Measurements from ENCODE around the gene SPAM1.
"Not testable (repeated sequence)": the region's sequence is repeated elsewhere in the genome, so short reads cannot be mapped to it uniquely, and the experiment has no call there.

The SPAM1 gene

DNA sequence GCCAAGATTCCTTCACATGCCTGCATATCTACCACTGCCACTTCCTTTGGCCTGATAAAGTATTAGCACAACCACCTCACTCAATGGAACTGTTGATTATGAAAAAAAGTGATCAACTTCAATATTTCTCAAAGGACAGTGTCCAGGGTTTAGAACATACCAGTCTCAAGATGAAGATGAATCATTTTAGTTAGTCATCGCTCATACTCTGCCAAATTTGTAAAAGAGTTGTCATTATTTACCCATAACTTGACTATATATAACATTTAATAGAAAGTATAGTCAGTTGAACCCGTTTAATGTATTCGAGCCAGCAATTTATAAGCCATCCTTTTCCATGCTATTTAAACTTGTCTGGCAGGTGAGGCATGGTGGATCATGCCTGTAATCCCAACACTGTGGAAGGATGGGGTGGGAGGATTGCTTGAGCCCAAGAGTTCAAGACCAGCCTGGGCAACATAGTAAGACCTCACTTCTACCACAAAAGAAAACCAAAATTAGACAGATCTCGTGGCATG is 33.2 kb downstream of the SPAM1 start:
- no peak for DNase-seq (ENCODE audit: low spot score)

DNA sequence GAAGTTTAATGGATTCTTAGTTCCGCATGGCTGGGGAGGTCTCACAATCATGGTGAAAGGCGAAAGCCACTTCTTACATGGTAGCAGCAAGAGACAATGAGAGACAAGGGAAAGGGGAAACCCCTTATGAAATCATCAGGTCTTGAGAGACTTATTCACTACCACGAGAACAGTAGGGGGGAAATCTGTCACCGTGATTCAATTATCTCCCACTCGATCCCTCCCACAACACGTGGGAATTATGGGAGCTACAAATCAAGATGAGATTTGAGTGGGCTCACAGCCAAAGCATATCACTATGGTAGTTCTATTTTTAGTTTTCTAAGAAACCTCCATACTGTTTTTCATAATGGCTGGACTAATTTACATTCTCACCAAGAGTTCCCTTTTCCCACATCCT is 36.7 kb downstream of the SPAM1 start:
- no peak for DNase-seq (ENCODE audit: low spot score)

DNA sequence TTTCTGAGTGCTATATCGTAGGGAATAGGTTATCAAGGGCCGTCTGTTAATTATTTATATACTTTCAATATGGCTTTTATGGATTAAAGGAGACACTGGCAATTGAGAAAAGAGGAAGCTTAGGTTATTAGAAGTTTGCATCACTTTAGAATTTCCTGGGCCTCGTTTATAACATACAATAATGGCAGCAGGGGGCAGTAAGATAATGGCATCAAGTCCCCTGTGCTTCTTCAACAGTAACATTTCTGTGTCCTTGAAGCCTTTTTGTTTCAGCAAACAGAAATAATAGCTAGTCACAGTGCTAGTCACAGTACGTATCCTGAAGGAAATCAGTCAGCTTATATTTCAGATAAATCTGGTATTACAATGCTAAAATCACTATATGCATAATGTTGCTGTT is 41.9 kb downstream of the SPAM1 start:
- DNase-seq (ENCODE audit: low spot score), result peak; percentile 81

DNA sequence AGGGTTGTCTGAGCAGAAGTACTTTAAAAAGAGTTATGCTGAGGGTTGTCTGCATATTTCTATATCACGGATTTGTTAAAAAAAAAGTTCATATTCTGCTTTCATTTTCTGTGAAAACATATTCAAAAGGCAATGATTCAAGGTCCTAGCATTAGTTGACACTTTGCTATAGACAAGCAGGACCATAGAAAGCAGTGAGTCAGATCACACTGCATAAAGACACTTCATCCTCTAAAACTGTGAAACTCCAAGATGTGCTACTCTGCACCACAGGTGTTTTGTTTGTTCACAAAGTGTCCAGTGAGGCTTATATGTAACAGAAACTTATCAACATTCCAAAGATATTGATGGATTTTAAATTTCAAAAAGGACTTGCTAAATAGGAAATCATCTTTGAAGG is 47.0 kb downstream of the SPAM1 start:
- DNase-seq (ENCODE audit: low spot score), result no peak

DNA sequence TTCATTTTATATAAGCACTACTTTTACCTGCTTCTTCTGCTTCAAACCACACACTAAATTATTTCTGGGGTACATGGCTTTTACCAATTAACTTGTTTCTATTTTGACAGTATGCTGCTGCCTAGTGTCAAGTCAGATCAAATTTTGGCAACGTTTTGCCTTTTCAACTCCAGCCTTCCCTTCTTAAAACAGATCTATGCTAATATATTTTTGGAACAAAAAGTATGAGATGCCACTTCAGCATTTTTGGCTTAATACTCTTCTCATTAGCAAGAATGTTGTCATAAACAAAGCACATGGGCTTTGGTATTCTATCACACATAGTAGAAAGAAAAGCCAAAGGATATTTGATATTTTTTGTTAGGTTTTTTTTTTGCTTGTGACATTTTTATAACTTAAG is 47.8 kb downstream of the SPAM1 start:
- DNase-seq (ENCODE audit: low spot score), result no peak

DNA sequence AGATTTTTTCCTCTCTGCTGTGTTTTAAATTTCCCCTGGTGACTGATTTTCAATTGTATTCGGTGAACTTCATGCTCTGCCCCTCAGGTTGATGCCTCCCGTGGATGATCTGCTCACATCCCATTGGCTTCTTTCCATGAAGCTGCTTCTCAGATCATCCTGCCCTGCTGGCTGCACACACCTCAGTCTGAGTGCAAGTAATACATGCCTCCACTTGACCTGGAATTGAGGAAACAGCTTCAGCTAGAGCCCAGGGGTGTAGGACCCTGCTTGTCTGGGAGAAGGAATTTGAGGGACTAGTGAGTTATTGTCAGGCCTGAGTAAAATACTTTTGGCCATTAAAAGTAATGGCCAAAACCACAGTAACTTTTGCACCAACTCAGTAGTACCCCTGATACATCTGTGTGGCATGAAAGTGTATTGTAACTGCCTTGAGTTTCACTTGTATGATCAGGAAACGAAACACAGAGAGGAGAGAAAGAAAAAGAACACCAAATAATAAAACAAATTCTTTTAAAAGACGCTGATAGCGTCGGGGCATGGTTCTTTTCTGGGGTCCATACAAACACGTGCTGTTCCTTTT is 49.4 kb downstream of the SPAM1 start:
- DNase-seq (ENCODE audit: low spot score), result no peak

DNA sequence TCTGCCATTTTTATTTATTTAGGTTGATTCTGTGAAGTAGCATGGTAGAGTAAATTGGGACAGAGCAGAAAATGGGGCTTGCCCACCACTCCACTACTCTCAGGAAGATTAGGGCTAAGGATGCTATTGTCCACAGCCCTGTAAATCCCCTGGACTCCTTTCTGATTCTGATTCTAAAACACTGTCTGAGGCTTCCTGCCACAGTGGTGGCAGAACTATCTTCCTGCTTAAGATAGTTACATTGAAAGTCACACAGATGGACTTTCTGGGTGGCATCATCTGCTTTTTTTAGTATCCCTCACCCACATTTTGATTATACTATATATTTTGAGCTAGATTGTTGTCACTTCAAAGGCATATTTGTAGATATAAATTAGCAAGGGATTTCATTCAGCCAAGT is 50.0 kb downstream of the SPAM1 start:
- no peak for DNase-seq (ENCODE audit: low spot score)

DNA sequence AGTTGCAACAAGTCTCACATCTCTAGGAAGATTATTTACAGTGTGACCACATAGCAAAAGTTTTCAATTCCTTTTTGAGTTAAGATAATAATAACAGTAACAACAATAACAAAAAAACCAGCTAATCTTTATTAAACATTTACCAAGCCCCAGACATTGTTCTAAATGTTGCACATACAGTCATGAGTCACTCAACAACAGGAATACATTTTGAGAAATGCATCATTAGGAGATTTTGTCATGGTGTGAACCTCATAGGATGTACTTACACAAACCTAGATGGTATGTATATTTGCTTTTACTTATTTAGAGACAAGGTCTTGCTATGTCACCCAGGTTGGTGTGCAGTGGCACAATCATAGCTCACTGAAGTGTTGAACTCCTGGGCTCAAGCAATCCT is 52.0 kb downstream of the SPAM1 start:
- DNase-seq (ENCODE audit: low spot score), result no peak

DNA sequence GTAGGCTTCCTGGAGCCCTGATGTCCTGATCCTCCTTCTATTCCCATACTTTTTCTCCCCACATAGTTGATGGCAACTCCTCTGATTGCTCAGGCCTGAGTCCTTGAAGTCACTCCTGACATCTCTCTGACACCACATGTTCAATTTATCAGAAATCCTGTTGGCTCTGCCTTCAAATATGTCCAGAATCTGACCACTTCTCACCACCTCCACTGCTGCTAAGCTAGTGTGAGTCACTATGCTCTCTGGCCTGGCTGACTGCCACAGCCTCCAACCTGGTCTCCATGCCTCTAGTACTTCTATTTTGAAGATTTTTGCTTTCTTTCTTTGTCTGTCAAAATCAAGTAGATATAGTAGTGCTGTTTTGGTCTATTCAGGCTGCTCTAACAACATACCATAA is 54.8 kb downstream of the SPAM1 start:
- DNase-seq (ENCODE audit: low spot score), result no peak

DNA sequence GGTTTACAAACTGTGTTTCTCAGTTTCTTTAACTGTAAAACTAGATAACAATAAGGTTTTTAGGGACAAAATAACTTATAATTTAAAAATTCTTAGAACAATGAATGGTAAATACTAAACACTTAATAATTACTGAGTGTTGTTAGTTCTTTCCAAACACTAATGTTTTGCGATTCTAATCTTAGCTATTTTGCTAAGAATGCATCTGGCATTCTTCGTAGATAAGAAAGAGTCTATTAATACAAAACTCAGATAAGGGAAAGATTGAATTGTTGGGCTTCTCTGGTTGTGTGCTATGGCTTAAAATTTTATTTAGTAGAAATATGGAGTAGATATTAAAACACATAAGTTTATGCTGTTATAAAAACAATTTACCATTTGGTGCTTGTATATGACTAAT is 62.4 kb downstream of the SPAM1 start:
- no peak for DNase-seq (ENCODE audit: low spot score)

DNA sequence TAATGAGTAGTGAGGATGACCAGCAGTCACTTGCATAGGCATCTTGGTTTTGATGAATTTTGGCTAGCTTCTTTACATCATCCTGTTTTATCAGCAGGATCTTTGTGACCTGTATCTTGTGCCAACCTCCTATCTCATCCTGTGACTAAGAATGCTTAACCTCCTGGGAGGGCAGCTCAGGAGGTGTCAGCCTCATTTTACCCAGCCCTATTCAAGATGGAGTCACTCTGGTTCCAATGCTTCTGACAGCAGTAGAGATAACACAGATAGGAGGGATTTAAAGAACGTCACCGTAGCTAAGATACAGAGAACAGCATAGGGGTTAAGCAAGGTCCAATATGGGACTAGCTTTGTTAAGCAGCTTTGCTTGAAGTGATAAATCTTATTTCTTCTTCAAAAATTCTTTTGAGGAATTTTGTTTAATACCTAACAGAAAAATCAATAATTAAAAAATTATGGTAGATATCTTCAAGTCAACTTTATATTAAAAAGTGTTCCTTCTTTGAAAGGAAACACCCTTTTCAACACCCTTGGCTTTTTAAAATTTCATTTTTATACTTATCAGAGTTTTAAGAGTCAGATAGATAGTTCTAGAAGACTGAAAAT is 68.0 kb downstream of the SPAM1 start:
- no peak for DNase-seq (ENCODE audit: low spot score)

DNA sequence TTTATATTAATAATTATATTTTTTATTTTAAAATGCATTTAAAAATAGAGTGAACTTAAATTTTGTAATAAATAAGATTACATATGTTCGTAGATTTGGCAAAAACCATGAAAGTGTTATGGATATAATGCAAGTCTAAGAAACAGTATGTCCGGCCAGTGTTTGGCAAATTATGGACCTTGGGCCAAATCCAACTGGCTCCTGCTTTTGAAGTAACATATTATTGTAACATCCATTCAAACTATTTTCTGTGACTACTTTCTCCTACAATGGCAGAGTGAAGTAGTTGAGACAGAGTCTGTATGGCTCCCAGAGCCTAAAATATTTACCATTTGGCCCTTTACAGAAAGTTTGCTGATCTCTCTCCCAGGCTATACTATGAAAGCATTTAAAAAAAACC is 69.0 kb downstream of the SPAM1 start:
- no peak for DNase-seq (ENCODE audit: low spot score)

DNA sequence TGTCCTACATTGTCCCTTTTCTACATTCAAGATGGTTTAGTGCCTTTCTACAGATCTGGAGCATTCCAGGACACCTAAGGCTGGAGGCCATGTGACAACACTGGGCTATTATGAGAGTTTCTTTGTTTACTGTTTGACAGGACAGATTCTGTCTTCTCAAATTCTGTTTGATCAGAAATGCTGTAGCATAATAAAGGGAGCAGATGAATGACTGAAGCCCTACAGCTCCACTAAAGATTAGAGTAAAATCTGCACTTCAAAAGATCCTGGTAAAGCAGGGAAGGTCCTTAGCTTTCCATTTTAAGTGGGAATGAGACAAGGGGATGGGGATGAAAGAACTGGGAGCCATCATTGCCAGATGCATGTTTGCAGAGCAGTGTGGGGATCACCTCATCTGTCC is 69.4 kb downstream of the SPAM1 start:
- peak; percentile 42 for DNase-seq (ENCODE audit: low spot score)

DNA sequence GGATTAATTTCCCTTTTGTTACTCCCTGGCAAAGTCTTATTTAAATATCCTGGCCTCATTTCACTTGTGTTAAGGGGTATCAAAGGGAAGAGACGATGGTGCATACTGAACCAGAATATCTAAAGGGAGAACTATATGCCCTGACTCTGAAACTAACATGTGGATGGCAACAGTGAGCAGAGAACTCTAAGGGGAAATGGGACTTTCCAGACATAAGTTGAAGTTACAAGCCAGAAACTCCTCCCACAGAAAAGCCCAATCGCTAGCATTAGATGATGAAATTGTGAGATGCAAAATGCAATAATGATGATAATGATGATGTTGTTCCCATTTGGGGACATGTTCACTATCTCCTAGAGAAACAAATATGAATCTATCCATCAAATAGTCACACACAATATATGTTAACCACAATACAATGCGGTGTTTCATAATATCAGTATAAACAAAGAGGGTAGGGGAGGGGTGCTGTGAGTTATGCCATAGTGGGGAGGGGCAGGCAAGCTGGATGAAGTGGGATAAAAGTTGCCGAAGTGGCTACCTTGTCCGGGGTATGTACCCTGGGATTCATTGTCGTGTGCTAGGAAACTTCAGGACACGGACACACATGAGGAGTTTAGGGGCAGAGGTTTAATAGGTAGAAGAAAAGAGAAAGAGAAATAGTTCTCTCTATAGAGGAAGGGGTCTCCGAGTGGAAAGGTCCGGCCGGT is 70.7 kb downstream of the SPAM1 start:
- DNase-seq (ENCODE audit: low spot score), result no peak

DNA sequence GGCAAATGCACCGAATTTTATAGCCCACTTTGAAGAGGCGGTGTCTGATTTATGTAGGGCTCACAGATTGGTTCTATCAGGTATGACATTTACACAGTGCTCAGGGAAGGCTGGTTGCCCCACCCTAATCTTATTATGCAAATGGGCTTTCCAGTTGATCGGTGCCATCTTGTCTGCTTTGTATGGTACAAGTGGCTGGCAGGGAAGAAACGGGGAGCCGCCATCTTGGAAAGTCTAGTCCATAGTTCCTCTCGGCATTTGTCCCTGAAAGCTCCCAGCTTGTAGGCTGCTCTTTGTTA is 71.2 kb downstream of the SPAM1 start:
- DNase-seq (ENCODE audit: low spot score), result no peak

DNA sequence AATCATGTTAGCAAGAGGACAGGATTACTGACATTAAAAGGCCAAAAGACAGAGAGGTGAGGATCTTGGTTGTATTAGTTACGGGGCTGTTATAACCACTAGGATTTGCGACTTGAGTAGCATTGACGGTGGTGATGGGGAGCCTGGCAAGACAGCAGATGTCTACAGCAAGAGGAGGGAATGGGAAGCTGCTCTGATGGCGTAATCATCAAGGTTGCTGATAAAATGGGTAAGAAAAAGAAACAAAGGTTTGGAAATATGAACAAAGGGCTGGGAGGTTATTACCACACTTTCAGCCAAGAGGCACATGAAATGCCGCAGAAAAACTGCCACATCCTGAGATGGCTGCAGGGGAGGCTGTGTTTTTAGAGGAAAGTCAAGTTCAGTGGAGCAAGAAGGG is 73.9 kb downstream of the SPAM1 start:
- no peak for DNase-seq (ENCODE audit: low spot score)

DNA sequence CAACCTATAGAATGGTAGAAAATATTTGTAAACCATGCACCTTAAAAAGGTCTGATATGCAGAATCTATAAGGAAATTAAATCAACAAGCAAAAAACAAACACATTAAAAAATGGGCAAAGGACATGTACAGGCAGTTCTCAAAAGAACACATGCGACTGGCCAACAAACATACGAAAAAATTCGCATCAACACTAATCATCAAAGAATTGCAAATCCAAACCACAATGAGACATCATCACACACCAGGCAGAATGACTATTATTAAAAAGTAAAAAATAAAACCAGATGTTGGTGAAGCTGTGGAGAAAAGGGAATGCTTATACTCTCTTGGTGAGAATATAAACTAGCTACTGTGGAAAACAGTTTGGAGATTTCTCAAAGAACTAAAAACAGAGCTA is 74.7 kb downstream of the SPAM1 start:
- DNase-seq (ENCODE audit: low spot score), result no peak

DNA sequence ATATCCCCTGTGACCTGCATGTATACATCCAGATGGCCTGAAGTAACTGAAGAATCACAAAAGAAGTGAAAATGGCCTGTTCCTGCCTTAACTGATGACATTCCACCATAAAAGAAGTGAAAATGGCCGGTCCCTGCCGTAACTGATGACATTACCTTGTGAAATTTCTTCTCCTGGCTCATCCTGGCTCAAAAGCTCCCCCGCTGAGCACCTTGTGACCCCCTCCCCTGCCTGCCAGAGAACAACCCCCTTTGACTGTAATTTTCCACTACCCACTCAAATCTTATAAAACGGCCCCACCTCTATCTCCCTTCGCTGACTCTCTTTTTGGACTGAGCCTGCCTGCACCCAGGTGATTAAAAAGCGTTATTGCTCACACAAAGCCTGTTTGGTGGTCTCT is 83.3 kb downstream of the SPAM1 start:
- not testable (repeated sequence) for DNase-seq (ENCODE audit: low spot score)

DNA sequence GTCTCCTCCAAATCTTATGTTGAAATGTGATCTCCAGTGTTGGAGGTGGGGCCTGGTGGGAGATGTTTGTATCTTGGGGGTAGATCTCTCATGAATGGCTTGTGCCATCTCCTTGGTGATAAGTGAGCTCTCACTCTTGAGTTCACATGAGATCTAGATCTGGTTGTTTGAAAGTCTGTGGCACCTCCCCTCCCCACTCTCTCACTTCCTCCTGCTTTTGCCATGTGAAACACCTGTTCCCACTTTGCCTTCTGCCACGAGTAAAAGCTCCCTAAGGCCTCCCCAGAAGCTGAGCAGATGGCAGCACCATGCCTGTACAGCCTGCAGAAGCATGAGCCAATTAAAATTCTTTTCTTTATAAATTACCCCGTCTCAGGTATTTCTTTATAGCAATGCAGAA is 84.3 kb downstream of the SPAM1 start:
- no peak for DNase-seq (ENCODE audit: low spot score)
